ENCODE measurements around the gene INHBA. TPM values are rescaled to one million over a fixed set of nuclear protein-coding genes. Genes with fewer than 3 reads are reported as not detected.

INHBA gene
- total RNA-seq, 1 donor from 2014 or later = 40.4 TPM

DNA sequence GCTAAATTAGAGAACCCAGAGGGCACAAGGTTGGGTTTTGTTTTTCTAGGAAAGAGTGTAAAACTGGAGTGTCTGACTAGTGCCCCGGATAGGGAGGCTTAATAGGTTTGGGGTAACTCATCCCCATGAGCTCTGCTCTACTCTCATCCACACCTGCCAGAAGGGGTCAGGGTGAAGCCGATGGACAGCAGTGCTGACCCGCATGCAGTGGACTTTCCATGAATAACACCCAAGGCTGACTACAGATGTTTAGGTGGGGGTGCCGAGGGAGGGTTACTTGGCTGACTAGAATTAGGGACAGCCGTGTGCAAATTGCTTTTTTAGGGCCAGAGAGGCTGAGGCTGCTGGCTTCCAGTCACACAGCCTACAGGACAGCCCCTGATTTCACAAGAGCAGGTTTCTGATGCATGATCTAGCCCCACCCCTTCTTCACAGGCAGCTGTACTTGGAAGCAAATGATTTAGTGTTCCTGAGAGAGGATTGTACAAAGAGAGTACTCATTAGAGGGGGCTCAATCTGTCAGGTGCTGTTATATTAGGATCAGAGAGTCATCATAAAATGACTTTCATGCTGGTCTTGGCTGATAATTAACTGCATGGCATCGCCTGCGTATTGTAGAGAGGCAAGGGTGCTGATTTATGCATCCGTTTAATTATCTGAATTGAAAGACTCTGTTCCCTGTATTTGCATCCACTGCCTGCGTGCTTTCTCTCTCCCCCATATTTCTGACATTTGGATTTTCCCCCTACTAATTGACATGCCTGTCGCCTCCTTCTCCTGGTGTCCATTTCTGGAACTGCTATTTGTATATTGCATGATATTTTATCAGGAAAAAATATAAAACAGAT lies 9.5 kb downstream of the INHBA start:
- no peak for DNase-seq (ENCODE audit: low spot score)
- intact Hi-C loops (cut with DNase I) = no loop called here
- peak; percentile 52 for ATAC-seq

DNA sequence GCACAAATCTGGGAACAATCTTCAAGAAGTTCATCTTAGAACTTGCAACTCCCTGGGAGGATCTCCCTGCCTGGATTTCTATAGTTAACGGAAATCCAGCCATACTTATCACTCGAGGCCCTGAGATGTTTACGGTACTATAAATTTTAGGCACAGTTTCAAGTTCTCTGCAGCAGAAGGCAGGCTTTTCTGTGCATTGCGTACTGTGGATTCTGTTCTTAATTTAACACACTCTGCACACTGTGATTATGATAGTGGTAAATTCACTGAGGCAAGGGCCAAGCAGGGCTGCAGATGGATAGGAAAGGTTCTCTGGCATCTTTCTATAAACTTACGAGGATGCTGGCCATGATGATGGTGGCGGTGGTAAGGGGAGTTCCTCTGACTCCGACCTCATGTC lies 10.6 kb downstream of the INHBA start:
- no peak for ATAC-seq
- no peak for DNase-seq (ENCODE audit: low spot score)
- intact Hi-C loops (cut with DNase I) = no loop called here

DNA sequence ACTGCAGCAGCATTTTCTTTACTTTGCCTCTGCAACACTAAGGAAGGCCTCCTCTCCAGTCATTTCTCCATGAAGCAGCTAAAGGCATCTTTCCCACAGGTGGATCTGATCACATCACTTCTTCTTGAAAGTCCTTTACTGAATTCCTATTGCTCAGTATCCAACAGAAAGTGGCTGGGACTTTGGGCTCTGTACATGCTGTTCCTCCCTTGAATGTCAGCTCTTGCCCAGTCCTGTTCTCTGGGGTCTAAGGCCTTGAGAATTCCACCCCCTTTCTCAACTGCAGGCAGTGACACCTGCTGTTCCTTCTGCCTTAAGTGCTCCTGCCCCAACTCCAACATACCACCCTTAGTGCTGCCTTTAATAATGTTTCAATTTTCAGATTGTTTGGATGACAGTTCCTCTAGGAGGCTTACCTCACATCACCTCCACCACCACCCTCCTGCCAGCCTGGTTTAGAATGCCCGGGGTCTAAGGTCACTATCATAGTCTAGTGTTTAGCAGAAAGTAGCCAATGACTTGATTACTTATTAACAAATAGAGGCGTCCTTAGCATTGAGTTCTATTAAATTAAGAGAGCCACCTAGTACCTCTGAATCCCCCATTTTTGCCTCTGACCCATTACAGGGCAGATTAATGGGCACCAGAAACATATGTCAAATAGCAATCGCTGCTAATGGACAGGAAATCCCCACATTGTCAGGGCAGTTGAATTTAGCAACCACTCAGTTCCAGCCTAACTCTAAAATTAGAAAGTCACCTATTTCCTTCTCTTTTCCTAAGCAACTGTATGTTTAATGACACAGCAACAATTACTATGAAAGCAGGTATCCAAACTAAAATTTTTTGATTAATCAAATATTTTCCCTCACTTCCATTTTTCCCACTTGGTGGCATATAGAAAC lies 11.4 kb downstream of the INHBA start:
- DNase-seq (ENCODE audit: low spot score) = no peak
- no peak for ATAC-seq
- intact Hi-C loops (cut with DNase I) = no loop called here

DNA sequence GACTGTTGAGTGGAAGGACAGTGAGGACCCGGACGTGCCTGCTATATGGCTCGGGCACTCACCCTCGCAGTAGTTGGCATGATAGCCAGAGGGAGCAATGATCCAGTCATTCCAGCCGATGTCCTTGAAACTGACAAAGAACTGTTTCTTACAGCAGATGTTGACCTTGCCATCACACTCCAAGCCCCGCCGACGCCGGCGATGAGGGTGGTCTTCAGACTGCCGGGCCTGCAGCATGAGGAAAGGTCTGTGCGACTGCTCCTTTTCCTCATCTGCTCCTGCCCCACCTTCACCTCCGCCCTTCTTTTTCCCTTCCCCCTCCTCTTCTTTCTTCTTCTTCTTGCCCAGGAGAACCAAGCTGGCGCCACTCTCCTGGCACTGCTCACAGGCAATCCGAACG lies 13.1 kb downstream of the INHBA start:
- intact Hi-C loops (cut with DNase I) = no loop called here
- DNase-seq (ENCODE audit: low spot score) (no peak), ATAC-seq (no peak)

DNA sequence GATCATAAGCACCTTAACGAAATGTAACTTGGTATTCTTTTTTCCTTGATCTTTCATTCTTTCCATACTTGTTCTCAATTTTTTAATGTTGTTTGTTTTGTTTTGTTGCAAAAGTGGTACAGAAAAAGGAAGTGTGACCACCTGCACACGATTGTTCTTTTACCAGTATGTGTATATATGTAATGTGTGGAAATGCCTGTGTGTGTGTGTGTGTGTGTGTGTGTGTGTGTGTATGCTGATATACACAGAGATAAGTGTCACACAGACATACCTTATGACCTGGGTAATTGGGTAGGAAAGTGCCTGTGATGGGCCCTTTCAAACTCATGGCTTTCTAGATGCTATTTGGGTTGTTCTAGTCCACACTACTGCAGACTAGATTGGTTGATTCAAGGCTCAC lies 14.0 kb downstream of the INHBA start:
- ATAC-seq (no peak), DNase-seq (ENCODE audit: low spot score) (no peak)
- intact Hi-C loops (cut with DNase I) = no loop called here

DNA sequence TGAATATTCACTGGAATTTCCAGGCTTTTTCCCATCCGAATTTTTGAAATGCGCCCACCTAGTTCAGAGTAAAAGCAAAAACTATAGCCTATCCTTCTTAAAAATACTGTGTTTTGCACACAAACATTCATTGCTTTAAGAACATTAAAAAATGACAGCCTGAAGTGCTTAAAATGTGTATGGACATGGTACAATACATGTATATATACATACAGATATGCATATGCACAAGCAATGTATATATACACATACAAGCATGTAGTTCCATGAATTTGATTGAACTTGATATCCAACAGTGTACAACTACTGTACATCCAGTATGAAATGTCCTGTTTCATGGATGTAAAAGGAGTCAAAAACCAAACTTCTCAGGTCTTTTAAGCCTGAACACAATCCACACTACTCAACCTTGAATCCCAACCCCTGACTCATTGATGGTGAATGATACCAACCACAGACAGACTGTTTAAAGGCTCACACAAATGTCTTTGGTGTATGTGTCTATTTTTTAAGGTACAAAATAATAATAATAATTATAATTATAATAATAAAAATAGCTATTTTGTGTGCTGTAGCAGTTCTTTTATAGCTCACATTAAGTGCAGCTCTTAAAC lies 14.8 kb downstream of the INHBA start:
- DNase-seq (ENCODE audit: low spot score) (no peak), ATAC-seq (no peak)
- intact Hi-C loops (cut with DNase I) = no loop called here

DNA sequence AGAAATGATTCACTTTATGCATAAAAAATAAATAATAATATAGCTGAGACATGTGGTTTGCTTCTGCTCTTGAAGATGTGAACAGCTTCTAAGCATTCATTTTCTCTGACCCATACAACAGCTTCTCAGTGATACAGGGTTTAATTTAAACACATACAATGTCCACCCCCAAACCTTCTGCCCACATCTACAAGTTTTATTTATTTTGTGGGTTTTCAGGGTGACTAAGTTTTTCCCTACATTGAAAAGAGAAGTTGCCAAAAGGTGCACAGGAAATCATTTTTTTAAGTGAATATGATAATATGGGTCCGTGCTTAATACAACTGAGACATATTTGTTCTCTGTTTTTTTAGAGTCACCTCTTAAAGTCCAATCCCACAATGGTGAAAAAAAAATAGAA lies 17.2 kb downstream of the INHBA start:
- ATAC-seq (no peak), DNase-seq (ENCODE audit: low spot score) (no peak)
- intact Hi-C loops (cut with DNase I) = no loop called here

DNA sequence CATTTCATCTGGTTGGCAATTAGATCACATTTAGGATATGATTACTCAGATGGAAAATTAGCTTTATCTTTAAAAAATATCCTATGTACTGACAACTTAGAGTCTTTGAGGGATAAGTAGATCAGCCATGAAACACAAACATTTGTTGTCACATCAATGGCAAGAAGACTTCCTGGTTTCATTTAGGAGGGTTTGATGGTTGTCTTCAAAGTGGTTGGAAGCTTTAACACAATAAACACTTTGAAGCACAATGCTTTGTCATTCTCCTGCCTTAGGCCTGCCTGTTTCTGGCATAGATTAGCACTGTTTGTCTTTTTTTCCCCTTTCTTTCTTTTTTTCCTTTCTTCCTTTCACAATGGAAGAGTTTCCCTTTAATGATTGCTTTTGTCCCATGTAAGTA lies 20.5 kb downstream of the INHBA start:
- DNase-seq (ENCODE audit: low spot score) = no peak

DNA sequence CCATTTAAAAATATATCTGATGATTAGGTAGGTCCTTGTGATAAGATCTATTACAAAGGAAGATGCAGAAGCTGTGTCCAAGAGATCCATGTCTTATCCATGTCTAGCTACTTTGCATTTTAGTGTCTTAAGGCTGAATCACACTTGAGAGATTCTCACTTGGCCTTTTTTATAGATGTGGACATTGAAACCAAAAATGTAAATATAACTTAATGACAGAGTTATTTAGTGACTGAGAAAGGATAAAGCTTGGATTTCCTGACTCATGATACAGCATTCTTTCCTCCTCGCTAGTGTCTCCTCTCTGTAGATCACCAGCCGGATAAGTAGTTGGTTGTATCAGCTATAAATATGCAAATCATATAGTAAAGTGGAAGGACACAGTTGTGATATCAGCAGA lies 23.3 kb downstream of the INHBA start:
- no peak for DNase-seq (ENCODE audit: low spot score)
- intact Hi-C loops (cut with DNase I) = no loop called here
- ATAC-seq = no peak

More for the DNA sequence above, 20.5 kb downstream of the INHBA start:
- intact Hi-C loops (cut with DNase I) = no loop called here
- no peak for ATAC-seq

DNA sequence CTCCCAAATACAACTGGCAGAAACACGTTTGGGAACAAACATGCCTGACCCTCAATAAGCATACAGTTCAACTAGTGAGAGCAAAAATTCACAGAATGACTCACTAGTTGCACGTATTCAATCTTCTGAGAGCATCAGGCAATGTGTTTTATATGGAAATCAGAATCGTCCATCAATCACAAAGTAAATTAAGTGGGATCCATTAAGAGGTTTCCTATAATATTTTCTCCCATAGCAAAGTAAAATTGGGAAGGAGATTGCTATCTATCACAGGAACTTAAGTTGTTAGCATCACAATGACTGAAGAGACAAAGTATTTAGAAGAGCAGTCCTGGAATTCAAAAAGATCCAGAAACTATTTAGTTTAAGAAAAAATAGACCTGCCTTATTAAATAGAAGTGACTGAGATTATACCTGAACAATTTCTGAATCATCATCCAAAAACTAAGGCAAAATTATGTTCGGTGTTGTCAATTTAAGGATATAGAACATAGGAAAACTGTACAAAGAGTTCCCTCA lies 28.3 kb downstream of the INHBA start:
- intact Hi-C loops (cut with DNase I) = no loop called here
- no peak for ATAC-seq
- DNase-seq (ENCODE audit: low spot score) = no peak

DNA sequence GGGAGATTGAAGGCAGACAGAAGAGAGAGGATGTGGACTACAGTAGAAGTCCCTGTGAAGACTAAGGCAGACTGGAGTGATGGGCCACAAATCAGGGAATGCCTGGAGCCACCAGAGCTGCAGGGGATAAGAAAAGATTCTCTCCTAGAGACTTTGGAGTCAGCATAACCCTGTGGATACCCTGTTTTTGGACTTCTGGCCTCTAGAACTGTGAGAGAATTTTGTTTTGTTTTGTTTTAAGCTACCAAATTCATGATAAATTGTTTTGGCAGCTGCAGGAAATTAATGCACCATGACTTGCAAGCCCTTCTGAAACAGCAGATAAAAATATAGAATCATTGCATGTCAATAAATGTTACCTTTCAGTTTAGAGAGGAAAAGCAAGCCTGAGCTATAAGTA lies 41.3 kb downstream of the INHBA start:
- no peak for DNase-seq (ENCODE audit: low spot score)
- intact Hi-C loops (cut with DNase I) = no loop called here
- no peak for ATAC-seq

DNA sequence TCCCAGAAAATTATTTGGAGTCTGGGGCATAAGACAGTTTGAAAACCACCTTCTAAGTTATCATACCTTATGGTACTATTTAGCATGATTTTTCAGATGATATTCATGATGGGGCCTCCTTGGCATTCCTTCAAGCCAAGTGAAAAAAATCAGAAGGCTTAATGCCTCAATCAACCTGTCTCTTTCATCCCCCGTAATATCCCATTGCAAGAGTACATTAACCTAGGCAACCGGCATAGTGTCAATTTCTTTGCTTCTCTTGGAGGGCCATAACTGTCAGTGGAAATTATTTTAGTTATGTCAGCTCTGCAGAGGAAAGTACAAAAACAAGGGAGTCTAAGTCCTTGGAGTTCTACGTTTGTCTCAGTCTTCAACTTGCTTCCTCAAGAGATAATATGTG lies 43.4 kb downstream of the INHBA start:
- no peak for DNase-seq (ENCODE audit: low spot score)
- no peak for ATAC-seq
- intact Hi-C loops (cut with DNase I) = no loop called here

DNA sequence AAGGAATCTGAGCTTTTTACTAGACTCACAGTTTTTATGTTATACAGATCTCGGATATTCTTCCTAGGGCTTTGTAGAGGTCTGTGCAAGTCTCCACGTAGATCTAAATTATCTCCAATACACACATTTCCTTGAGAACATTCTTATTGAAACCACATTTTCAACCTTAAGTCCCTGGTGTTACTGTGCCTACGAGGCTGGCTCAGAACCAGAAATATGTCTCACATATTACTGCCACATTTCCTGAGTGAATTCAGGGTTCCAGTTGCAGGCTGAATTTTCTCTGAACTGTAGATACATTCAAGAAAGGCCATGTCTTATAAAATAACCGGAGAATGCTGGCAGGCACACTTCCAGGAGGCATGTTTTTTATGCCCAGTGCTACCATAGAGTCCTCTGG lies 46.5 kb downstream of the INHBA start:
- DNase-seq (ENCODE audit: low spot score) = no peak
- intact Hi-C loops (cut with DNase I) = no loop called here
- no peak for ATAC-seq

DNA sequence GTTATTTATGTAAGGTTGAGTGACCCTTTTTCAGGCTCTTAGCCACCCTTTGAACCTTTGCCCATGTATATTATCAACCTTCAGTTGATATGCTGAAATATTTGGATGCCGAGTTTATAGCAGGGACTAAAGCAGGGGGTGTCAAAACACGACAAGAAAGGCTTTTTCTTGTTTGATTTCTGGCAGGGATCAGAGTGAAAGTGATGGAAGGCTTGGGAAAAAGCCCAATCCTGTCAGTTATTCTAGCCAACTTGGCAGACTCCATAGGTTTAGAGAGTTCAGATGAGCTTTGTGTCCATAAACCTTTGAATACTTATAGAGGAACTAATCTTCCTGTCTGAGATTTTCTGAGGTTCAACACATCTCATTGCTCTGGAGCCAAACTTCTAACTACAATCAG lies 47.5 kb downstream of the INHBA start:
- intact Hi-C loops (cut with DNase I) = loop anchor here (2.0 kb wide), 1 partner anchor 307 kb away; no protein-coding TSS in a partner anchor
- no peak for ATAC-seq
- no peak for DNase-seq (ENCODE audit: low spot score)

DNA sequence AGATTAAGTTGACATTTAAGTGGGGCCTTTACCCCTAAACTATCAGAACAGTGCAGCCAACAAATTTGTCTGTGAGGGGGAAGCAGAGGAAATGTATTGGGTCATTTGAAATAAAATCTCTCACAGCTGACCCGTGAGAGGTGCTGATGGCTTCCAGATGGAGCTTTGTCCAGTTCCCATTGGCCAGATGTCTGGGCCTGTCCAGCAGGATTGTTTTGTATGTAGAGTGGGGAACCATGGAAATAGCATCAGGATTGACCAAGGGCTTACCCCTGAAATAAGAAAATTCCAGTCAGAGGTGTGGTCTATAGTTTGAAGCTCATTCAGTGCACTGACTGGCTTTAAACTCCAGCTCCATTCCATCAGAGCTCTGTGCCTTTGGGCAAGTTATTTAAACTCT lies 50.6 kb downstream of the INHBA start:
- ATAC-seq = peak; percentile 62

DNA sequence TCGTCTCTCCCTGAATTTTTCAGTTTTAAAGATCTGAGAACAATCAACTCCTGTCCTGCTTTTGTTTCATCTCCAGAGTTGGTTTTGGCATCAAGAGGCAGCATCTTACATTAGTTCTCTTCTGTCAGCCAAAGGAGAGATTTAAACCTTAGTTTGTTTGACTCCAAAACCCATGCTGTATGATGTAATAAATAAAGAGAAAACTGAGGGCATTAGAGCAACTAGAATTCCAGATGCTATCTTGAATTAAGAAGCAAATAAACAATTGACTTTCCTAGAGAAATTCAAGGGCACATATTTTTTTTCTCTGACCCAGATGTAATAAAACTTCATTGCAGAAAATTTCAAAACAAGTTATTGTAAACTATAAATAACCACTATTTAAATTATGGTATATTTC lies 54.4 kb downstream of the INHBA start:
- ATAC-seq = no peak
- no peak for DNase-seq (ENCODE audit: low spot score)
- intact Hi-C loops (cut with DNase I) = no loop called here

More for the DNA sequence above, 50.6 kb downstream of the INHBA start:
- no peak for DNase-seq (ENCODE audit: low spot score)
- intact Hi-C loops (cut with DNase I) = no loop called here

DNA sequence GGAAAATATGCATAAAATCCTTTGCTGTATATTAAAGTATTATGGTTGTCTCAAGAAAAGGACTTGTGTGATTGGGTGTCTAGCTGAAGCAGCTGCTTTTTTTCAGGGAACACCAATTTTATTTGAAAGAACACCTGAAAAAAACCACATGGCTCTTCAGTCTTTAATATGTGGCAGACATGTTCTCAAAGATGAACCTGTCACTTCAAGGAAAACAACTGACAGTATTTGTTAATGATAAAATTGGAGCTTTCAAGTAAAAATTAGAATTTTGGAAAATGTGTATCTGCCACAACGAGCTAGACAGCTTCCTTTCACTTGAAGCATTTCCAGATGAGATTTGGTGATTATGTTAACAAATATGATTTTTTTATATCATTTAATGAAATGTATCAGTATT lies 59.3 kb downstream of the INHBA start:
- intact Hi-C loops (cut with DNase I) = no loop called here
- no peak for DNase-seq (ENCODE audit: low spot score)
- ATAC-seq = no peak

DNA sequence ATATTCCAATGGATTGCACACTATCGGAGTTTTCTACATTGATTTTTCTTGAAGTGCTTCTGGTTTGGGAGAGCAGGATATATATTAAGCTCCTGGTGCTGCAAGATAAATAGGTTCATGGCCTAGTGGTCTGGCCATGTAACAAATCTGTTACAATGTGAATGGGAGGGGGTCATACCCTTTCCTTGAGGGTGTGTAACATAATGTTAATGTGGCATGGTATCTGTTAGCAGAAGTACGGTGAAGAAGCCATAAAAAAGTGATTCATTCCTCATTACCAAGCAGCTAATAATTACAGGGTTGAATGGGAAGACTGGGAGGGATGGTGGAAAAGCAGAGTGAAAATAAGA lies 61.2 kb downstream of the INHBA start:
- ATAC-seq (no peak), DNase-seq (ENCODE audit: low spot score) (no peak)
- intact Hi-C loops (cut with DNase I) = no loop called here

DNA sequence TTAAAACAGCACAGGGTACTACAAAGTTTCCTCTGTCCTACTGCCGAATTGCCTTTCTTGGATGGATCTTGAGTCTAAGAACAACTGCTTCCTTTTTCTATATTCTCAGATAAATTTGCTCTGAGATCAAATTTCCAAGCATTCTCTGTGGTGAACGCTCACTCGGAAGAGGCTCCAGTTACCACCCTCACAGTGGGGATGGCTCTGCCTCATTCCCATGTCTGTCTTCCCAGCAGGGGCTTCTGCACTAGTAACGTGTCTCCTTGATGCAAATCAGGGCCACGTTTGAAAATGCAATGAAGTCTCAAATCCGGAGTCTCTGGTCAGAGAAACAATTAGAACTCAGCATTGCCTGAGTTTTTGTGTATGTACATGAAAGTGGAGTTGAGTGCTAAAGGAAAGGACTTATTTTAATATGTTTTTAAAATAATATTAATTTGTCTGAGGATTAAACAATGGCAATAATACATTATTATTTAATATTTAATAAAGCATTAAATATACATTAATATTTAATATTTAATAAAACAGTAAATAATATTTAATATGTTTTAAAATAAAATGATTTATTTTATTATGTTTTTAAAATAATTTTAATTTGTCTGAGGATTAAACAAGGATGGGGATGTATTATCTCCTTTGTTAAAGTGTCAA lies 61.8 kb downstream of the INHBA start:
- DNase-seq (ENCODE audit: low spot score) = no peak
- ATAC-seq = no peak
- intact Hi-C loops (cut with DNase I) = no loop called here

Data from sciatic nerve (tissue), 2 donors.